Measurements from ENCODE around the gene ENHO. TPM values are rescaled to one million over a fixed set of nuclear protein-coding genes. Genes with fewer than 3 reads are reported as not detected.

ENHO gene
- total and polyA plus RNA-seq, 10 of the 15 experiments (the other 5 are each of a cell fraction or from before 2014, with no cell fraction given): not detected

DNA sequence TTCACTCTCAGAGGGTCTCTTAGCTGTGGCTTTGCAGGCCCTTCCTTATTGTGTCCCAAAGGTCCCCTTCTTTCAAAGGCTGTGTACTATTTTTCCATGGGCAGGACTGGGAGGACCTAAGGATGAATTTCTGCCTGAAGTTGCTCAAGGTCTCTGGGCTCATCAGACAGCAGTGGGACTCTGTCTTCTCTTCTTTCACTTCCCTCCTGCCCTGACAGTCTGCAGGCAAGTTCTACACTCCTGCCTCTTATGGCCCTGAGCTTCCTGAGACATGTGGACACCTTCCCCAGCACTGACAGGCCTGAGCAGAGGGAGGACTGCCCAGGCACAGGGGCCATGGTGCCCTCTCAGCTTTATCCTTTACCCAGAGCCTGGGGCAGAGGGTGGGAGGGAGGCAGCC, 14.8 kb downstream of the ENHO start:
- H3K4me3 ChIP-seq: no peak overlapping the region
- H3K27ac ChIP-seq (ENCODE audit: control insufficient read depth, insufficient read depth): no peak overlapping the region
- TF ChIP-seq ZBTB33 (IDR thresholded peaks at IDR 0.05) (no peak), SPI1 (IDR thresholded peaks at IDR 0.05; ENCODE audit: borderline replicate concordance, insufficient read depth, low read depth, low read length) (0 out of 2 replicates have a peak, but pooled peaks have one; percentile 12), IRF3 (IDR thresholded peaks at IDR 0.05) (no peak), NR2F1 (conservative IDR thresholded peaks at IDR 0.05) (no peak)
- POLR2A ChIA-PET: no interaction called here
- RAD21 ChIA-PET (ENCODE audit: unreplicated experiment): no interaction called here
- no peaks in the 10 kb centered on the region; a peak in 1 of 4 replicates for H3K36me3 ChIP-seq (ENCODE audit: control insufficient read depth in 2 of 2, insufficient read depth in 2 of 2, low read length in 1 of 2)
- no TSS peak for BruUV-seq (replicated peaks)
- DNase-seq (ENCODE audit: low read depth, low spot score) (no peak), FAIRE-seq (no peak), ATAC-seq (peak; percentile 37; the same call in 1 of the 3 replicates)
- no peak overlapping the region for H3K9ac ChIP-seq (ENCODE audit: control insufficient read depth, insufficient read depth, low read length)
- no peak overlapping the region for H3K4me2 ChIP-seq (ENCODE audit: control insufficient read depth, insufficient read depth)
- intact Hi-C loops (cut with micrococcal nuclease; ENCODE audit: unreplicated experiment) (no loop called here), in situ Hi-C loops (cut with MboI) (no loop called here)
- H3K9me3 ChIP-seq (replicated peaks; ENCODE audit: control insufficient read depth, insufficient read depth, low read length): no peaks in the 10 kb centered on the region
- no peaks in the 10 kb centered on the region; the same call in 1 of the 2 replicates for H4K20me1 ChIP-seq (ENCODE audit: control insufficient read depth, insufficient read depth)
- CTCF ChIA-PET: no interaction called here
- peaks cover 8 to 11% of the 10 kb centered on the region in 2 experiments; a peak in 3 of 4 replicates for H3K27me3 ChIP-seq (replicated peaks in 1 of 2; ENCODE audit: control insufficient read depth in 2 of 2, insufficient read depth in 2 of 2, low read length in 1 of 2)
- no peaks in the 10 kb centered on the region for H3K4me1 ChIP-seq (ENCODE audit: control insufficient read depth, insufficient read depth, low read length)
- SMC1A ChIA-PET (ENCODE audit: uncharacterized antibody, unreplicated experiment): no interaction called here
- no peaks in the 10 kb centered on the region for H3K79me2 ChIP-seq (ENCODE audit: control insufficient read depth, insufficient read depth, low read length)
- no peak overlapping the region for H2AFZ ChIP-seq (ENCODE audit: control insufficient read depth, low read depth, low read length)

DNA sequence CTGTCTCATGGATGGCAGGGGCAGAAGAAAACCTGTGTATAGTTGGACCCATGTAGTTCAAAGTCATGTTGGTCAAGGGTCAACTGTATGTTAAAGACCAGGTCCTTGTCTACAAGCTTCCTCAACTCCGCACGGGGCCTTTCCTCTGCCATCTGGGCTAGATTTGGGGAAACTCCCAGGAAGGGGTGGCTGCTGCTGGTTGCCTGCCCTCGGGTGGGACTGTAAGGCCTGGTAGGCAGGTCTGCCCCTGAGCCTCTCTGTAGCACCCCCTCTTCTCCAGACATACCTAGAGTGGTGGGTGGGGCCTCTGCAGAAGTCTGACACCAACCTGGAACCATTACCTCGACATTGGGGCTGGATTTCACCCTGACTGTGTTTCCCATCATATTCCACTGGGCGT, 15.2 kb downstream of the ENHO start:
- Histone ChIP-seq H3K79me2 (ENCODE audit: control insufficient read depth, insufficient read depth, low read length) (no peaks in the 10 kb centered on the region), H3K27me3 (replicated peaks in 1 of 2; ENCODE audit: control insufficient read depth in 2 of 2, insufficient read depth in 2 of 2, low read length in 1 of 2) (peaks cover 5 to 10% of the 10 kb centered on the region in 2 experiments; a peak in 3 of 4 replicates), H3K27ac (ENCODE audit: control insufficient read depth, insufficient read depth) (no peak overlapping the region), H4K20me1 (ENCODE audit: control insufficient read depth, insufficient read depth) (no peaks in the 10 kb centered on the region; the same call in 1 of the 2 replicates), H3K36me3 (ENCODE audit: control insufficient read depth in 2 of 2, insufficient read depth in 2 of 2, low read length in 1 of 2) (no peaks in the 10 kb centered on the region; a peak in 1 of 4 replicates), H3K4me2 (ENCODE audit: control insufficient read depth, insufficient read depth) (no peak overlapping the region), H3K9me3 (replicated peaks; ENCODE audit: control insufficient read depth, insufficient read depth, low read length) (no peaks in the 10 kb centered on the region), H2AFZ (ENCODE audit: control insufficient read depth, low read depth, low read length) (no peak overlapping the region), H3K4me1 (ENCODE audit: control insufficient read depth, insufficient read depth, low read length) (no peaks in the 10 kb centered on the region), H3K9ac (ENCODE audit: control insufficient read depth, insufficient read depth, low read length) (no peak overlapping the region), H3K4me3 (no peak overlapping the region)
- in situ Hi-C loops (cut with MboI) (no loop called here), intact Hi-C loops (cut with micrococcal nuclease; ENCODE audit: unreplicated experiment) (no loop called here)
- POLR2A ChIA-PET: no interaction called here
- CTCF ChIA-PET: interaction anchor here (1.5 kb wide), 1 partner anchor 10 kb away, joined by 6 read pairs; no protein-coding TSS in a partner anchor
- SMC1A ChIA-PET (ENCODE audit: uncharacterized antibody, unreplicated experiment): interaction anchor here (1.7 kb wide), 1 partner anchor 84 kb away, joined by 3 read pairs; no protein-coding TSS in a partner anchor
- RAD21 ChIA-PET (ENCODE audit: unreplicated experiment): no interaction called here
- DNase-seq (ENCODE audit: low read depth, low spot score) (no peak), ATAC-seq (no peak), FAIRE-seq (no peak)
- BruUV-seq (replicated peaks): no TSS peak
- WGBS (ENCODE audit: insufficient coverage, insufficient replicate concordance, low lambda C conversion rate, missing lambda C conversion rate): 36% methylated on average over 5 of the region's 5 CpGs
- TF ChIP-seq SREBF2 (IDR thresholded peaks at IDR 0.05; ENCODE audit: low read length) (no peak), PML (IDR thresholded peaks at IDR 0.05; ENCODE audit: low read length) (no peak), NR2C1 (IDR thresholded peaks at IDR 0.05) (no peak), PBX3 (IDR thresholded peaks at IDR 0.05; ENCODE audit: insufficient replicate concordance, low read depth, low read length) (no peak), NFYA (IDR thresholded peaks at IDR 0.05; ENCODE audit: borderline replicate concordance, low read depth, low read length) (no peak), RCOR1 (conservative IDR thresholded peaks at IDR 0.05; ENCODE audit: low read depth, low read length) (no peak), SRF (IDR thresholded peaks at IDR 0.05; ENCODE audit: low read depth in 2 of 2, low read length in 2 of 2) (no peak), MTA3 (IDR thresholded peaks at IDR 0.05; ENCODE audit: borderline replicate concordance, low read length) (no peak), EP300 (IDR thresholded peaks at IDR 0.05; ENCODE audit: borderline replicate concordance in 1 of 2, control insufficient read depth in 1 of 2, low read depth in 2 of 2, low read length in 2 of 2) (no peak)
- TF ChIP-seq, protein P1, sequence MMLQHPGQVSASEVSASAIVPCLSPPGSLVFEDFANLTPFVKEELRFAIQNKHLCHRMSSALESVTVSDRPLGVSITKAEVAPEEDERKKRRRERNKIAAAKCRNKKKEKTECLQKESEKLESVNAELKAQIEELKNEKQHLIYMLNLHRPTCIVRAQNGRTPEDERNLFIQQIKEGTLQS (IDR thresholded peaks at IDR 0.05; ENCODE audit: borderline replicate concordance, extremely low read depth, low read depth, low read length): no peak

Measured in GM12878 (cell line).